Fibroblast of lung (primary cell): ENCODE results near the gene FCSK.

Source experiments
- EZH2 ChIP-seq: IDR thresholded peaks from 2 replicates; pipeline ENCODE4 v1.5.1; 2012; ENCODE audit warnings: low read length, control low read depth, mild to moderate bottlenecking; ENCODE audit errors: missing control alignments
- TF ChIP-seq, protein P1 (sequence below), 2 donors: IDR thresholded peaks in 1 of 2; conservative IDR thresholded peaks in 1 of 2; 1 replicate in 1 of 2; 2 replicates in 1 of 2; pipeline ENCODE4 v1.5.1; 2011 to 2012; ENCODE audit warnings: low read length in 2 of 2, control low read depth in 1 of 2, inconsistent platforms in 1 of 2, low read depth in 1 of 2, mild to moderate bottlenecking in 1 of 2

DNA sequence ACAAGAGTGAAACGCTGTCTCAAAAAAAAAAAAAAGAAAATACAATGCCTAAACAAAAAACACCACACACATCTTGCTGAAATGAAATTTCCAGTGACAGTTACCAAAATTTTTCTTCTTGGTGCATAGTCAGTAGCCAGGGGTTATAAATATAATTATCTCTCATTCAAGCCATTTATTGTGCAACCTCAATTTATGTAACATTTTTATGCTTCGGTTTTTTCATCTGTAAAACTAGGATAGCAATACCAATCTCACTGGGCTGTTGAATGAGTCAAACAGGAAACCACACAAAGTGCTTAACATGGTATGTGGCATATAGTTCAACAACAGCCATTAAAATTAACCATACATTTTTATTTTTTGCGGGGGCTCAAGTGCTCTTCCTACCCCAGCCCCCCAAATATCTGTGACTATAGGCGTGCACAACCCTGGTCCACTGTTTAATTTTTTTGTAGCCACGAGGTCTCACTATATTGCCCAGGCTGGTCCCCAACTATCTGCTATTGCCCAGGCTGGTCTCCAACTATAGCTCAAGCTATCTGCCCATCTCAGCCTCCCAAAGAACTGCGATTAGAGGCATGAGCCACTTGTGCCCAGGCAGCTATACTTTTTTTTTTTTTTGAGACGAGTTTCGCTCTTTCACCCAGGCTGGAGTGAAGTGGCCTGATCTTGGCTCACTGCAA lies 66.4 kb downstream of the FCSK start:
- no peak for TF ChIP-seq EZH2
- TF ChIP-seq, protein P1, sequence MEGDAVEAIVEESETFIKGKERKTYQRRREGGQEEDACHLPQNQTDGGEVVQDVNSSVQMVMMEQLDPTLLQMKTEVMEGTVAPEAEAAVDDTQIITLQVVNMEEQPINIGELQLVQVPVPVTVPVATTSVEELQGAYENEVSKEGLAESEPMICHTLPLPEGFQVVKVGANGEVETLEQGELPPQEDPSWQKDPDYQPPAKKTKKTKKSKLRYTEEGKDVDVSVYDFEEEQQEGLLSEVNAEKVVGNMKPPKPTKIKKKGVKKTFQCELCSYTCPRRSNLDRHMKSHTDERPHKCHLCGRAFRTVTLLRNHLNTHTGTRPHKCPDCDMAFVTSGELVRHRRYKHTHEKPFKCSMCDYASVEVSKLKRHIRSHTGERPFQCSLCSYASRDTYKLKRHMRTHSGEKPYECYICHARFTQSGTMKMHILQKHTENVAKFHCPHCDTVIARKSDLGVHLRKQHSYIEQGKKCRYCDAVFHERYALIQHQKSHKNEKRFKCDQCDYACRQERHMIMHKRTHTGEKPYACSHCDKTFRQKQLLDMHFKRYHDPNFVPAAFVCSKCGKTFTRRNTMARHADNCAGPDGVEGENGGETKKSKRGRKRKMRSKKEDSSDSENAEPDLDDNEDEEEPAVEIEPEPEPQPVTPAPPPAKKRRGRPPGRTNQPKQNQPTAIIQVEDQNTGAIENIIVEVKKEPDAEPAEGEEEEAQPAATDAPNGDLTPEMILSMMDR (conservative IDR thresholded peaks at IDR 0.05 in 1 of 2, IDR thresholded peaks at IDR 0.05 in 1 of 2; ENCODE audit: low read depth in 1 of 2, low read length in 2 of 2) = no peak
